ENCODE data around the gene NPIPA1. TPM values are rescaled to one million over a fixed set of nuclear protein-coding genes. Genes with fewer than 3 reads are reported as not detected.

Gene NPIPA1
- total and polyA plus RNA-seq, 2 donors from 2014 or later, result 26.7 to 79.3 TPM

Small RNA genes lying within 50 kb of the gene (microRNA-seq; reads per million reads assigned to microRNA genes)
- not detected for gene MIR3180-1
- not detected for gene MIR3670-1
- gene MIR6511A1, result not detected
- gene MIR6770-1, result not detected

Other genes starting within 250 kb of the NPIPA1 start
- gene PLA2G10, start 243.1 kb upstream of the NPIPA1 start, total RNA-seq, result not detected
- gene PLA2G10, start 243.1 kb upstream of the NPIPA1 start, polyA plus RNA-seq (ENCODE audit: insufficient read depth, low read depth, low replicate concordance), result not detected
- gene NPIPA3, start 234.0 kb upstream of the NPIPA1 start, total RNA-seq, result 0.69 TPM
- 7.0 TPM for gene NPIPA3, start 234.0 kb upstream of the NPIPA1 start, polyA plus RNA-seq (ENCODE audit: insufficient read depth, low read depth, low replicate concordance)
- gene NPIPA2, start 194.9 kb upstream of the NPIPA1 start, total RNA-seq, result 3.7 TPM
- not detected for gene NPIPA2, start 194.9 kb upstream of the NPIPA1 start, polyA plus RNA-seq (ENCODE audit: insufficient read depth, low read depth, low replicate concordance)
- 78.9 TPM for gene NOMO1, start 103.7 kb upstream of the NPIPA1 start, total RNA-seq
- gene NOMO1, start 103.7 kb upstream of the NPIPA1 start, polyA plus RNA-seq (ENCODE audit: insufficient read depth, low read depth, low replicate concordance), result 67.1 TPM
- gene PDXDC1, start 37.6 kb downstream of the NPIPA1 start, total RNA-seq, result 113 TPM
- gene PDXDC1, start 37.6 kb downstream of the NPIPA1 start, polyA plus RNA-seq (ENCODE audit: insufficient read depth, low read depth, low replicate concordance), result 56.5 TPM
- gene NTAN1, start 118.6 kb downstream of the NPIPA1 start, total RNA-seq, result 27.7 TPM
- gene NTAN1, start 118.6 kb downstream of the NPIPA1 start, polyA plus RNA-seq (ENCODE audit: insufficient read depth, low read depth, low replicate concordance), result 55.2 TPM
- gene RRN3, start 156.8 kb downstream of the NPIPA1 start, total RNA-seq, result 24.7 TPM
- 12.3 TPM for gene RRN3, start 156.8 kb downstream of the NPIPA1 start, polyA plus RNA-seq (ENCODE audit: insufficient read depth, low read depth, low replicate concordance)